IMR-90 (cell line): Measurements from ENCODE around the gene KPRP. TPM values are rescaled to one million over a fixed set of nuclear protein-coding genes. Genes with fewer than 3 reads are reported as not detected.
A peak's percentile ranks its signal among the peaks of the same experiment; 100 is the strongest.

Experiments
- ATAC-seq: fragments of 200-7000 bp; cut with Tn5 transposase; 2 replicates; pipeline ENCODE4 v1.9.1; 2020; ENCODE audit warnings: low read depth, mild to moderate bottlenecking, moderate library complexity
- BruUV-seq: library from RNA; stranded (reverse); fragments of 400-500 nt; replicated peaks from 2 replicates; lab custom pipeline; 2021; lab: Mats Ljungman, UMichigan
- CTCF ChIA-PET: fragments of 300-600 bp; formaldehyde crosslinking; extraction: SDS; loops from one replicate; lab custom pipeline; 2021; ENCODE audit warnings: antibody characterized with exemption; lab: Yijun Ruan, JAX
- POLR2A ChIA-PET: fragments of 300-600 bp; sonication (Branson Sonifier 250); formaldehyde crosslinking; loops from one replicate; lab custom pipeline; 2022; ENCODE audit warnings: antibody characterized with exemption; ENCODE audit not compliant: unreplicated experiment; lab: Charles Lee
- DNase-seq: peaks from one replicate; pipeline ENCODE4 v3.0.0; 2013
- H2AFZ ChIP-seq: replicated peaks from 2 replicates; pipeline ENCODE3; 2013; ENCODE audit warnings: low read length, mild to moderate bottlenecking; ENCODE audit not compliant: poor library complexity
- H2AK5ac ChIP-seq: 2 replicates; pipeline ENCODE4 v1.6.1; 2013; ENCODE audit warnings: low read depth, low read length, inconsistent platforms
- H2AK9ac ChIP-seq: replicated peaks from 2 replicates; pipeline ENCODE3; 2013; ENCODE audit warnings: mild to moderate bottlenecking, low read depth, low read length, moderate library complexity; ENCODE audit not compliant: poor library complexity
- H2BK120ac ChIP-seq: 2 replicates; pipeline ENCODE4 v1.6.1; 2013; ENCODE audit warnings: low read depth, low read length, inconsistent platforms
- H2BK15ac ChIP-seq: 3 replicates; pipeline ENCODE4 v1.6.1; 2013; ENCODE audit warnings: low read depth, low read length, inconsistent platforms
- H2BK20ac ChIP-seq: 2 replicates; pipeline ENCODE4 v1.6.1; 2013; ENCODE audit warnings: low read depth, mild to moderate bottlenecking, inconsistent platforms, low read length, moderate library complexity
- H2BK5ac ChIP-seq: 2 replicates; pipeline ENCODE4 v1.6.1; 2013; ENCODE audit warnings: mild to moderate bottlenecking, low read depth, low read length, inconsistent platforms; ENCODE audit not compliant: poor library complexity, severe bottlenecking
- H3K14ac ChIP-seq: replicated peaks from 2 replicates; pipeline ENCODE4 v1.6.1; 2013; ENCODE audit warnings: low read depth, low read length, inconsistent platforms
- H3K18ac ChIP-seq: 2 replicates; pipeline ENCODE4 v1.6.1; 2013; ENCODE audit warnings: low read depth, low read length, control low read depth
- H3K23ac ChIP-seq: 2 replicates; pipeline ENCODE4 v1.6.1; 2013; ENCODE audit warnings: low read depth, low read length, inconsistent platforms
- H3K27ac ChIP-seq: 2 replicates; pipeline ENCODE4 v1.5.1; 2013; ENCODE audit warnings: mild to moderate bottlenecking, control low read depth, low read length; ENCODE audit not compliant: insufficient read depth
- H3K27me3 ChIP-seq: 2 replicates; pipeline ENCODE4 v1.6.1; 2013; ENCODE audit warnings: low read length; ENCODE audit not compliant: control insufficient read depth, insufficient read depth
- H3K36me3 ChIP-seq: 2 replicates; pipeline ENCODE4 v1.6.1; 2013; ENCODE audit warnings: low read length, mixed read lengths; ENCODE audit not compliant: control insufficient read depth, insufficient read depth
- H3K4ac ChIP-seq: 2 replicates; pipeline ENCODE4 v1.6.1; 2013; ENCODE audit warnings: low read depth, low read length, inconsistent platforms
- H3K4me1 ChIP-seq: 2 replicates; pipeline ENCODE4 v1.6.1; 2013; ENCODE audit warnings: low read length, mixed read lengths; ENCODE audit not compliant: control insufficient read depth, insufficient read depth
- H3K4me2 ChIP-seq: 2 replicates; pipeline ENCODE4 v1.6.1; 2013; ENCODE audit warnings: low read depth, mild to moderate bottlenecking, control low read depth, low read length, moderate library complexity
- H3K4me3 ChIP-seq: 2 replicates; pipeline ENCODE4 v1.5.1; 2013; ENCODE audit warnings: low read depth, mild to moderate bottlenecking, control low read depth, low read length, moderate library complexity; ENCODE audit not compliant: insufficient read depth
- H3K56ac ChIP-seq: 2 replicates; pipeline ENCODE4 v1.6.1; 2013; ENCODE audit warnings: low read length, inconsistent platforms; ENCODE audit not compliant: insufficient read depth; ENCODE audit errors: extremely low read depth
- H3K79me1 ChIP-seq, 2 experiments: 2 replicates each; pipeline ENCODE4 v1.6.1; 2013; ENCODE audit warnings: low read length in 2 of 2, inconsistent platforms in 1 of 2, low read depth in 1 of 2
- H3K9ac ChIP-seq: 2 replicates; pipeline ENCODE4 v1.6.1; 2013; ENCODE audit warnings: low read depth, low read length, control low read depth
- H3K9me1 ChIP-seq: 2 replicates; pipeline ENCODE4 v1.6.1; 2013; ENCODE audit warnings: low read length, inconsistent platforms; ENCODE audit not compliant: insufficient read depth
- H3K9me3 ChIP-seq: 2 replicates; pipeline ENCODE4 v1.6.1; 2013; ENCODE audit warnings: low read length; ENCODE audit not compliant: control insufficient read depth, insufficient read depth
- H4K20me1 ChIP-seq: 2 replicates; pipeline ENCODE4 v1.6.1; 2013; ENCODE audit warnings: low read length, inconsistent platforms; ENCODE audit not compliant: insufficient read depth
- H4K5ac ChIP-seq: 2 replicates; pipeline ENCODE4 v1.6.1; 2013; ENCODE audit warnings: mild to moderate bottlenecking, low read depth, low read length, control low read depth
- H4K8ac ChIP-seq, 2 experiments: 2 replicates each; pipeline ENCODE4 v1.6.1; 2013; ENCODE audit warnings: low read depth in 2 of 2, low read length in 2 of 2, control low read depth in 1 of 2, inconsistent platforms in 1 of 2
- H4K91ac ChIP-seq: 2 replicates; pipeline ENCODE4 v1.6.1; 2013; ENCODE audit warnings: low read depth, low read length, inconsistent platforms; ENCODE audit not compliant: insufficient read depth
- CEBPB ChIP-seq: IDR thresholded peaks from 2 replicates; pipeline ENCODE4 v1.6.1; 2012; ENCODE audit warnings: low read depth, low read length, improper control_type of control experiment
- CHD1 ChIP-seq: IDR thresholded peaks from 2 replicates; pipeline ENCODE4 v1.6.1; 2012; ENCODE audit warnings: low read depth, low read length, improper control_type of control experiment
- FOS ChIP-seq: fragments of 150-350 bp; IDR thresholded peaks from 2 replicates; pipeline ENCODE4 v1.6.1; 2016; ENCODE audit warnings: low read depth, low read length
- WGBS, 2 experiments: methylation state at CpG; one replicate each; pipeline versions ENCODE4 v1.1.5 to v1.1.7; 2013; ENCODE audit warnings: missing lambda C conversion rate in 2 of 2; ENCODE audit not compliant: insufficient read length in 1 of 2; ENCODE audit errors: extremely low coverage in 2 of 2; 5-methylcytosine and 5-hydroxymethylcytosine counted together
- dilution Hi-C: fragments of 300-500 bp; cut with HindIII; formaldehyde crosslinking; loops from one replicate; pipeline ENCODE4 v1.14.3; 2018; ENCODE audit warnings: low sequenced_read_pairs; ENCODE audit not compliant: unreplicated experiment
- in situ Hi-C: fragments of 300-500 bp; cut with MboI; formaldehyde crosslinking; loops from 3 replicates; pipeline ENCODE4 v1.14.3; 2019; ENCODE audit warnings: low sequenced_read_pairs, inconsistent platforms, mixed read lengths
- intact Hi-C: fragments of 100-400 bp; cut with micrococcal nuclease; formaldehyde crosslinking; loops from 2 replicates; pipeline ENCODE4 v1.10.0; 2022
- polyA plus RNA-seq, 3 experiments: library from polyadenylated mRNA; depleted of rRNA; stranded (reverse); fragments of >200 nt; gene quantifications; 2 replicates each; pipeline ENCODE4 v1.2.3, GENCODE V29; 2012; ENCODE audit warnings: low replicate concordance in 1 of 3
- total RNA-seq: library from RNA; depleted of rRNA; stranded (reverse); fragments of >200 nt; gene quantifications from 2 replicates; pipeline ENCODE4 v1.2.3, GENCODE V29; 2012
- TF ChIP-seq, protein P1 (sequence below): conservative IDR thresholded peaks from 2 replicates; pipeline ENCODE4 v1.5.1; 2012; ENCODE audit warnings: mild to moderate bottlenecking, low read depth, low read length, improper control_type of control experiment

The KPRP gene
- total and polyA plus RNA-seq, 2 of the 4 experiments (the other 2 are of a cell fraction), result not detected

DNA sequence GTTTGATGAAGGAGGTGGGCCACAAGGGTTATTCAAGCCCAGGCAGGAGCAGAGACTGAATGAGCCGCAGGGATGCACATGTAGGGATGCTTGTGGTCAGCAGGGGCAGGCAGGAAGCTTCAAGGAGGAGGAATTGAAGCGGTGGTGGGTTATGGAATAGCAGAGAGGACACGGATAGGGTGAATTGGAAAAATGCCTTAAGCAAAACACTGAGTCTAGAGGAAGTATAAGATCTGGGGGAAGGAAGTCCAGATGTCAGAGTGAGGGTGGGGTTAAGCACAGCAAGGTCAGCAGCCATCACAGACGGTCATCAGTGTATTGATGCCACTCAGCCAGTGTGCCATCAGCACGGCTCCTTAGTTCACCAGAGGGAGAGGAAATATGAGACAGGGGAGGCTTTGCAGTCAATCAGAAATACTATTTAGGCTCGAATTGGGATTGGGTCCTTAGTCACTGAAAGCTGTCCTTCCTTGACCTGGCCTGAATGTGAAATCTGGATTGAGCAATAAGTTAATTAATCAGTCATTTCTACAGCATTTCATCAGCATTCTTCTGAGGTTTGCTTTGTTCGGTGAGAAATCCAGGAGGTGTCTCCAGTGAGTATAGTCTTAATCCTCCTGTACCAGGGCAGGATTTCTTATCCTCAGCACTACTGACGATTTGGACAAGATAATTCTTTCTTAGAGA, 11.2 kb downstream of the KPRP start:
- Histone ChIP-seq H3K56ac (no peak overlapping the region), H2BK20ac (no peak overlapping the region), H2BK120ac (no peak overlapping the region), H3K9ac (no peak overlapping the region), H2AK9ac (no peak overlapping the region), H2AK5ac (no peak overlapping the region), H4K91ac (no peak overlapping the region), H3K14ac (no peak overlapping the region), H4K5ac (no peak overlapping the region), H4K20me1 (no peaks in the 10 kb centered on the region), H3K4me1 (no peaks in the 10 kb centered on the region), H3K18ac (no peak overlapping the region), H3K23ac (no peak overlapping the region), H2BK5ac (no peak overlapping the region), H3K9me1 (no peaks in the 10 kb centered on the region), H3K79me1 (no peaks in the 10 kb centered on the region), H3K27ac (no peak overlapping the region), H3K36me3 (no peaks in the 10 kb centered on the region), H3K9me3 (no peaks in the 10 kb centered on the region), H2BK15ac (no peak overlapping the region), H2AFZ (no peak overlapping the region), H3K4ac (no peak overlapping the region), H4K8ac (no peak overlapping the region), H3K27me3 (no peaks in the 10 kb centered on the region), H3K4me2 (no peak overlapping the region), H3K4me3 (no peak overlapping the region)
- ChIA-PET CTCF (no interaction called here), POLR2A (no interaction called here)
- TF ChIP-seq FOS (no peak), CEBPB (0 out of 2 replicates have a peak, but pooled peaks have one; percentile 3), CHD1 (no peak)
- TF ChIP-seq, protein P1, sequence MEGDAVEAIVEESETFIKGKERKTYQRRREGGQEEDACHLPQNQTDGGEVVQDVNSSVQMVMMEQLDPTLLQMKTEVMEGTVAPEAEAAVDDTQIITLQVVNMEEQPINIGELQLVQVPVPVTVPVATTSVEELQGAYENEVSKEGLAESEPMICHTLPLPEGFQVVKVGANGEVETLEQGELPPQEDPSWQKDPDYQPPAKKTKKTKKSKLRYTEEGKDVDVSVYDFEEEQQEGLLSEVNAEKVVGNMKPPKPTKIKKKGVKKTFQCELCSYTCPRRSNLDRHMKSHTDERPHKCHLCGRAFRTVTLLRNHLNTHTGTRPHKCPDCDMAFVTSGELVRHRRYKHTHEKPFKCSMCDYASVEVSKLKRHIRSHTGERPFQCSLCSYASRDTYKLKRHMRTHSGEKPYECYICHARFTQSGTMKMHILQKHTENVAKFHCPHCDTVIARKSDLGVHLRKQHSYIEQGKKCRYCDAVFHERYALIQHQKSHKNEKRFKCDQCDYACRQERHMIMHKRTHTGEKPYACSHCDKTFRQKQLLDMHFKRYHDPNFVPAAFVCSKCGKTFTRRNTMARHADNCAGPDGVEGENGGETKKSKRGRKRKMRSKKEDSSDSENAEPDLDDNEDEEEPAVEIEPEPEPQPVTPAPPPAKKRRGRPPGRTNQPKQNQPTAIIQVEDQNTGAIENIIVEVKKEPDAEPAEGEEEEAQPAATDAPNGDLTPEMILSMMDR, result no peak
- dilution Hi-C loops, result no loop called here
- no TSS peak for BruUV-seq
- ATAC-seq (no peak), DNase-seq (no peak)
- in situ Hi-C loops, result no loop called here
- WGBS, 2 experiments, result 20% methylated on average over 4 of the region's 8 CpGs; no CpG with 5 or more reads in 1 of the 2 experiments
- intact Hi-C loops, result no loop called here
